AG04450 (cell line): ENCODE results near the gene TRIM54. TPM values are rescaled to one million over a fixed set of nuclear protein-coding genes. Genes with fewer than 3 reads are reported as not detected.
"Not testable (repeated sequence)": the region's sequence is repeated elsewhere in the genome, so short reads cannot be mapped to it uniquely, and the experiment has no call there.

Experiments used
- CTCF ChIA-PET: fragments of 300-600, 350-600 bp; formaldehyde crosslinking; extraction: SDS; loops from one replicate; lab custom pipeline; 2022; ENCODE audit warnings: antibody characterized with exemption, inconsistent platforms; lab: Charles Lee
- POLR2A ChIA-PET: fragments of 350-600 bp; formaldehyde crosslinking; extraction: SDS; loops from one replicate; lab custom pipeline; 2021; ENCODE audit warnings: antibody characterized with exemption, inconsistent platforms; lab: Yijun Ruan, JAX
- DNase-seq: peaks from one replicate; pipeline ENCODE4 v3.0.0-alpha.2; 2011; ENCODE audit warnings: low read depth, low spot score
- H3K27ac ChIP-seq: one replicate; pipeline ENCODE4 v1.5.1; 2012; ENCODE audit warnings: low read depth, low read length, control low read depth
- H3K27me3 ChIP-seq: one replicate; pipeline ENCODE4 v1.6.0; 2012; ENCODE audit warnings: low read length; ENCODE audit not compliant: control insufficient read depth, insufficient read depth
- H3K4me3 ChIP-seq: 2 replicates; pipeline ENCODE4 v1.5.1; 2011; ENCODE audit warnings: mild to moderate bottlenecking, low read depth, low read length, control low read depth
- H3K9me3 ChIP-seq: 2 replicates; pipeline ENCODE4 v1.5.1; 2012; ENCODE audit warnings: low read length; ENCODE audit not compliant: control insufficient read depth, insufficient read depth
- CTCF ChIP-seq: IDR thresholded peaks from 2 replicates; pipeline ENCODE4 v1.5.1; 2011; ENCODE audit warnings: low read depth, low read length, control low read depth, inconsistent platforms
- polyA plus RNA-seq: library from polyadenylated mRNA; depleted of rRNA; stranded (reverse); fragments of >200 nt; gene quantifications from 2 replicates; pipeline ENCODE4 v1.2.3, GENCODE V29; 2011

The TRIM54 gene
- polyA plus RNA-seq, 1 experiment = 0.05 TPM

GRCh38 chr2:27297195-27297594 is 15.0 kb downstream of the TRIM54 start:
- Histone ChIP-seq H3K4me3 (no peak overlapping the region), H3K27ac (no peak overlapping the region), H3K9me3 (no peaks in the 10 kb centered on the region), H3K27me3 (peaks cover 7% of the 10 kb centered on the region)
- no peak for TF ChIP-seq CTCF
- CTCF ChIA-PET = interaction anchor here (0.9 to 2.4 kb wide), 3 partner anchors 17 to 200 kb away, joined by 3 to 11 read pairs (median 4); no protein-coding TSS in a partner anchor
- no peak for DNase-seq
- POLR2A ChIA-PET = interaction anchor here (0.7 kb wide), 1 partner anchor 492 kb away, joined by 3 read pairs; no protein-coding TSS in a partner anchor

GRCh38 chr2:27298391-27299080 is 16.3 kb downstream of the TRIM54 start:
- Histone ChIP-seq H3K27ac (no peak overlapping the region), H3K9me3 (no peaks in the 10 kb centered on the region), H3K27me3 (peaks cover 7% of the 10 kb centered on the region), H3K4me3 (no peak overlapping the region)
- ChIA-PET POLR2A (no interaction called here), CTCF (interaction anchor here (7.5 kb wide), 1 partner anchor 17 kb away, joined by 87 read pairs; the partner anchor contains the start of gene TRIM54)
- TF ChIP-seq CTCF = no peak
- no peak for DNase-seq

- H3K27me3 ChIP-seq = peaks cover 16% of the 10 kb centered on the region
- POLR2A ChIA-PET, DNase-seq, H3K9me3 ChIP-seq, H3K27ac ChIP-seq, H3K4me3 ChIP-seq: not testable (repeated sequence)
- CTCF ChIA-PET = interaction anchor here (1.1 to 7.5 kb wide), 2 partner anchors 19 to 35 kb away, joined by 6 to 87 read pairs; partner anchors contain the start of gene TRIM54
Measured at GRCh38 chr2:27300606-27301005, 18.4 kb downstream of the TRIM54 start.

GRCh38 chr2:27303093-27304025 is 21.1 kb downstream of the TRIM54 start:
- POLR2A ChIA-PET = interaction anchor here (0.7 to 1.7 kb wide), 4 partner anchors 10 to 178 kb away, joined by 3 to 18 read pairs (median 4); partner anchors contain the start of genes ATRAID and SLC5A6
- H3K4me3 ChIP-seq = no peak overlapping the region
- peaks cover 33% of the 10 kb centered on the region for H3K27me3 ChIP-seq
- no peak overlapping the region for H3K27ac ChIP-seq
- CTCF ChIA-PET = interaction anchor here (0.5 to 7.5 kb wide), 40 partner anchors 9 to 1895 kb away, joined by 3 to 87 read pairs (median 4); partner anchors contain the start of genes MPV17, PREB and TRIM54
- TF ChIP-seq CTCF = peak; percentile 89
- DNase-seq = no peak
- peaks cover 5% of the 10 kb centered on the region; the same call in 1 of the 2 replicates for H3K9me3 ChIP-seq

GRCh38 chr2:27304488-27305240 is 22.4 kb downstream of the TRIM54 start:
- no peak for TF ChIP-seq CTCF
- DNase-seq = no peak
- Histone ChIP-seq H3K27ac (no peak overlapping the region), H3K27me3 (peaks cover 38% of the 10 kb centered on the region), H3K4me3 (no peak overlapping the region), H3K9me3 (peaks cover 5% of the 10 kb centered on the region; the same call in 1 of the 2 replicates)
- POLR2A ChIA-PET = no interaction called here
- CTCF ChIA-PET = interaction anchor here (2.0 to 7.5 kb wide), 7 partner anchors 13 to 205 kb away, joined by 14 to 87 read pairs (median 24); partner anchors contain the start of genes MPV17 and TRIM54
